Subcutaneous adipose tissue (tissue), 4 donors: ENCODE results near the gene OVCH1. TPM values are rescaled to one million over a fixed set of nuclear protein-coding genes. Genes with fewer than 3 reads are reported as not detected.

Source experiments
- CTCF ChIP-seq: fragments of 450-650 bp; IDR thresholded peaks from one replicate; pipeline ENCODE4 v1.5.1; 2016; ENCODE audit warnings: low read depth, mild to moderate bottlenecking, control low read depth, antibody characterized with exemption, moderate library complexity
- total RNA-seq, 4 donors: library from RNA; depleted of rRNA; stranded (reverse); fragments of >200 nt; gene quantifications; one replicate each; pipeline ENCODE4 v1.1.0, GENCODE V29; 2016

OVCH1 gene
- total RNA-seq, 4 donors from 2014 or later, result 0.17 to 0.22 (median 0.19) TPM; not detected in 1

GRCh38 chr12:29395356-29395755, 102.1 kb downstream of the OVCH1 start:
- no peak for TF ChIP-seq CTCF

- no peak for TF ChIP-seq CTCF
These were observed 108.1 kb downstream of the OVCH1 start for GRCh38 chr12:29389295-29389919.

GRCh38 chr12:29382251-29382650, 115.2 kb downstream of the OVCH1 start:
- TF ChIP-seq CTCF, result no peak

GRCh38 chr12:29380536-29381523, 116.7 kb downstream of the OVCH1 start, which contains the start of gene ERGIC2:
ERGIC2 (minus strand) TSS chr12:29381172; CDS start chr12:29371633, 9,539 bp downstream.
- no peak for TF ChIP-seq CTCF

Other genes with a start within 250 kb of the OVCH1 start
- 100 to 1,000 TPM in 1 of 4 donors, 10 to 100 TPM in 3; 28.6 to 105 (median 45.6) TPM for gene ERGIC2, start 116.5 kb downstream of the OVCH1 start, total RNA-seq